ENCODE data around the gene POLR3K. TPM values are rescaled to one million over a fixed set of nuclear protein-coding genes. Genes with fewer than 3 reads are reported as not detected.

Gene POLR3K
- total RNA-seq, 1 experiment from 2014 or later: 22.7 TPM

GRCh38 chr16:53346-54236 lies at the start of gene POLR3K, which contains the start of gene SNRNP25 (continued):
- TF ChIP-seq, protein P1, sequence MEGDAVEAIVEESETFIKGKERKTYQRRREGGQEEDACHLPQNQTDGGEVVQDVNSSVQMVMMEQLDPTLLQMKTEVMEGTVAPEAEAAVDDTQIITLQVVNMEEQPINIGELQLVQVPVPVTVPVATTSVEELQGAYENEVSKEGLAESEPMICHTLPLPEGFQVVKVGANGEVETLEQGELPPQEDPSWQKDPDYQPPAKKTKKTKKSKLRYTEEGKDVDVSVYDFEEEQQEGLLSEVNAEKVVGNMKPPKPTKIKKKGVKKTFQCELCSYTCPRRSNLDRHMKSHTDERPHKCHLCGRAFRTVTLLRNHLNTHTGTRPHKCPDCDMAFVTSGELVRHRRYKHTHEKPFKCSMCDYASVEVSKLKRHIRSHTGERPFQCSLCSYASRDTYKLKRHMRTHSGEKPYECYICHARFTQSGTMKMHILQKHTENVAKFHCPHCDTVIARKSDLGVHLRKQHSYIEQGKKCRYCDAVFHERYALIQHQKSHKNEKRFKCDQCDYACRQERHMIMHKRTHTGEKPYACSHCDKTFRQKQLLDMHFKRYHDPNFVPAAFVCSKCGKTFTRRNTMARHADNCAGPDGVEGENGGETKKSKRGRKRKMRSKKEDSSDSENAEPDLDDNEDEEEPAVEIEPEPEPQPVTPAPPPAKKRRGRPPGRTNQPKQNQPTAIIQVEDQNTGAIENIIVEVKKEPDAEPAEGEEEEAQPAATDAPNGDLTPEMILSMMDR (IDR thresholded peaks at IDR 0.05 in 2 of 3, conservative IDR thresholded peaks at IDR 0.05 in 1 of 3; ENCODE audit: borderline replicate concordance in 1 of 3, insufficient read depth in 1 of 3, low read depth in 2 of 3, low read length in 2 of 3): no peak

DNA sequence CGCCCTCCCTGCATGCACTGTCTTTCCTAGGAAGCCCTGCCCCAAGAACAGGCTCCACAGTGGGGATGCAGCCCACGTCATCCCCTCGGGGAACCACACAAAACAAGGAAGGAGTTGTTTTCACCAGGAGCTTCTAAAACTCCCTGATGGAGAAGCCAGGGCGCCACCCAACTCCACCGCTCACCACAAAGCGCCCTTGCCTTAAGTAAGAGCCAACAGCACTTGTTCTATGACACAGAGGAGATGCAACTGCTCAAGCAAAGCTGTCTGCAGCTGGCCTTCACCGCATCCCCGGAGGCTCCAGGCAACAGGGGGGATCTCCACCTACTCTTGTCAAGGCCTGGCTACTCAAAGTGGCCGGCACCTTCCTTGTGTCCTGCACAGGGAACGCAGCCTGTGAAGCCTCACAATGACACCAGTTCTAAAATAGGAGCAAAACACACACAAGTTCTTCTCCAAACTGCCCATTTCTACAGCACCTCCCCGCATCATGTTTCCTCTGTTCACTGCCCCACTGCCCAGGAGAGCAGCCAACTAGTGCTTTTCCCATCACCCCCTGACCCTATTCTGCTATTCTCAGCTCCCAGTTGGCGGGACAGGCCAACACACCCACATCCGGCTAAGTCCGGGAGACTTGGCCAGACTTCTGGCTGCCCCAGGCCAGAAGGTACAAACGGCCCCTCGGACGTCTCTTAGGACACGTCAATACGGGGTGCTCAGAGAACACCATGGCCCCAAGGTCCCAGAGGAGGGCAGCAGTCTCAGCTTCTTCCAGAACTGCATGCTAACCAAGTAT lies 48.9 kb upstream of the POLR3K start:
- Histone ChIP-seq H3K9me3 (ENCODE audit: control insufficient read depth in 1 of 2, insufficient read depth in 1 of 2, low read depth in 1 of 2, low read length in 2 of 2) (no peaks in the 10 kb centered on the region), H3K79me2 (ENCODE audit: insufficient read depth, low read length) (no peaks in the 10 kb centered on the region), H3K36me3 (ENCODE audit: control insufficient read depth in 1 of 2, insufficient read depth in 2 of 2, low read length in 2 of 2) (no peaks in the 10 kb centered on the region; a peak in 2 of 4 replicates), H3K4me1 (ENCODE audit: control insufficient read depth in 1 of 2, insufficient read depth in 2 of 2, low read length in 2 of 2) (no peaks in the 10 kb centered on the region), H3K9me2 (ENCODE audit: insufficient read depth) (no peaks in the 10 kb centered on the region), H3K27ac (ENCODE audit: low read depth, low read length) (no peak overlapping the region), H3K4me3 (replicated peaks in 1 of 2; ENCODE audit: low read depth in 1 of 2, low read length in 2 of 2) (no peak overlapping the region), H3K9ac (ENCODE audit: low read length) (no peak overlapping the region), H3K27me3 (ENCODE audit: insufficient read depth, low read length) (no peaks in the 10 kb centered on the region), H3K4me2 (ENCODE audit: low read length) (no peak overlapping the region), H4K20me1 (ENCODE audit: insufficient read depth) (no peaks in the 10 kb centered on the region), H2AFZ (ENCODE audit: low read depth, low read length, poor library complexity, severe bottlenecking) (no peak overlapping the region)
- ChIA-PET CTCF (no interaction called here), POLR2A (no interaction called here), RAD21 (ENCODE audit: low non-redundant PET in 1 of 2, low total read pairs in 2 of 2, uncharacterized antibody in 2 of 2, unreplicated experiment in 2 of 2) (no interaction called here)
- DNase-seq (ENCODE audit: low read depth, low spot score) (no peak), ATAC-seq (no peak)
- intact Hi-C loops (cut with micrococcal nuclease): no loop called here
- no TSS peak for BruUV-seq (replicated peaks)
- TF ChIP-seq YY1 (IDR thresholded peaks at IDR 0.05; ENCODE audit: extremely low read depth, insufficient replicate concordance, low read depth, low read length) (no peak), CBX3 (IDR thresholded peaks at IDR 0.05; ENCODE audit: low read depth) (no peak), ZFX (IDR thresholded peaks at IDR 0.05) (no peak), ZNF274 (IDR thresholded peaks at IDR 0.05; ENCODE audit: low read depth, low read length) (no peak), JUND (IDR thresholded peaks at IDR 0.05) (no peak), TCF7L2 (IDR thresholded peaks at IDR 0.05; ENCODE audit: borderline replicate concordance, extremely low read depth, insufficient read depth, insufficient read length) (no peak), EZH2 (IDR thresholded peaks at IDR 0.05) (no peak), CEBPB (IDR thresholded peaks at IDR 0.05; ENCODE audit: low read depth) (no peak), POLR2AphosphoS5 (IDR thresholded peaks at IDR 0.05; ENCODE audit: low read depth, low read length) (no peak), EGR1 (IDR thresholded peaks at IDR 0.05; ENCODE audit: low read depth) (no peak), EZH2phosphoT487 (IDR thresholded peaks at IDR 0.05; ENCODE audit: borderline replicate concordance) (no peak), SRF (IDR thresholded peaks at IDR 0.05; ENCODE audit: low read depth) (no peak)
- TF ChIP-seq, protein P2, sequence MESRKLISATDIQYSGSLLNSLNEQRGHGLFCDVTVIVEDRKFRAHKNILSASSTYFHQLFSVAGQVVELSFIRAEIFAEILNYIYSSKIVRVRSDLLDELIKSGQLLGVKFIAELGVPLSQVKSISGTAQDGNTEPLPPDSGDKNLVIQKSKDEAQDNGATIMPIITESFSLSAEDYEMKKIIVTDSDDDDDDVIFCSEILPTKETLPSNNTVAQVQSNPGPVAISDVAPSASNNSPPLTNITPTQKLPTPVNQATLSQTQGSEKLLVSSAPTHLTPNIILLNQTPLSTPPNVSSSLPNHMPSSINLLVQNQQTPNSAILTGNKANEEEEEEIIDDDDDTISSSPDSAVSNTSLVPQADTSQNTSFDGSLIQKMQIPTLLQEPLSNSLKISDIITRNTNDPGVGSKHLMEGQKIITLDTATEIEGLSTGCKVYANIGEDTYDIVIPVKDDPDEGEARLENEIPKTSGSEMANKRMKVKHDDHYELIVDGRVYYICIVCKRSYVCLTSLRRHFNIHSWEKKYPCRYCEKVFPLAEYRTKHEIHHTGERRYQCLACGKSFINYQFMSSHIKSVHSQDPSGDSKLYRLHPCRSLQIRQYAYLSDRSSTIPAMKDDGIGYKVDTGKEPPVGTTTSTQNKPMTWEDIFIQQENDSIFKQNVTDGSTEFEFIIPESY (IDR thresholded peaks at IDR 0.05; ENCODE audit: extremely low read depth, insufficient replicate concordance, low read length): no peak
- TF ChIP-seq, protein P3, sequence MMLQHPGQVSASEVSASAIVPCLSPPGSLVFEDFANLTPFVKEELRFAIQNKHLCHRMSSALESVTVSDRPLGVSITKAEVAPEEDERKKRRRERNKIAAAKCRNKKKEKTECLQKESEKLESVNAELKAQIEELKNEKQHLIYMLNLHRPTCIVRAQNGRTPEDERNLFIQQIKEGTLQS (IDR thresholded peaks at IDR 0.05): no peak
